HEK293 (cell line): Measurements from ENCODE around the gene TTF1.

Source experiments
- CTCF ChIA-PET: fragments of 350-600 bp; formaldehyde crosslinking; extraction: SDS; loops from one replicate; lab custom pipeline; 2021; ENCODE audit warnings: antibody characterized with exemption; lab: Yijun Ruan, JAX
- POLR2A ChIA-PET: fragments of 300-600 bp; formaldehyde crosslinking; extraction: SDS; loops from one replicate; lab custom pipeline; 2020; ENCODE audit warnings: antibody characterized with exemption, inconsistent platforms; lab: Yijun Ruan, JAX
- H3K27ac ChIP-seq: fragments of 200-500 bp; sonication (Bioruptor generic); 2 replicates; pipeline ENCODE4 v1.5.1; 2014; ENCODE audit warnings: low read depth, low read length, control low read depth, inconsistent platforms; ENCODE audit errors: extremely low read depth
- H3K36me3 ChIP-seq, 2 experiments: fragments of 200-500 bp in 1 of 2; sonication (Bioruptor generic) in 1 of 2; 1 replicate in 1 of 2; 2 replicates in 1 of 2; pipeline ENCODE4 v1.5.1; 2014 to 2017; ENCODE audit warnings: inconsistent platforms in 2 of 2, low read length in 2 of 2; ENCODE audit not compliant: control insufficient read depth in 2 of 2, insufficient read depth in 1 of 2
- H3K4me1 ChIP-seq: fragments of 200-500 bp; sonication (Bioruptor generic); 2 replicates; pipeline ENCODE4 v1.5.1; 2014; ENCODE audit warnings: mild to moderate bottlenecking, low read length, inconsistent platforms; ENCODE audit not compliant: control insufficient read depth, insufficient read depth
- H3K4me3 ChIP-seq: 2 replicates; pipeline ENCODE4 v1.5.1; 2011; ENCODE audit warnings: low read depth, mild to moderate bottlenecking, control low read depth, low read length, moderate library complexity
- H3K9me3 ChIP-seq: fragments of 200-500 bp; sonication (Bioruptor generic); 2 replicates; pipeline ENCODE4 v1.5.1; 2014; ENCODE audit warnings: low read depth, low read length, inconsistent platforms; ENCODE audit not compliant: control insufficient read depth, insufficient read depth
- GLI2 ChIP-seq: fragments of 450-650 bp; formaldehyde crosslinking; IDR thresholded peaks from 2 replicates; pipeline ENCODE4; 2017; ENCODE audit warnings: missing biosample characterization, missing genetic modification characterization, low read depth, borderline replicate concordance
- MZF1 ChIP-seq: fragments of 450-650 bp; formaldehyde crosslinking; IDR thresholded peaks from 2 replicates; pipeline ENCODE4 v1.5.1; 2017; ENCODE audit warnings: missing biosample characterization, missing genetic modification characterization, borderline replicate concordance
- PBX3 ChIP-seq: sonication (generic); formaldehyde crosslinking; IDR thresholded peaks from 2 replicates; pipeline ENCODE4 v1.8.1; 2022; ENCODE audit warnings: mild to moderate bottlenecking, moderate library complexity, missing genetic modification reagents
- SCRT2 ChIP-seq: fragments of 450-650 bp; formaldehyde crosslinking; IDR thresholded peaks from 2 replicates; pipeline ENCODE4 v1.5.1; 2016; ENCODE audit warnings: missing biosample characterization, missing genetic modification characterization
- ZBTB1 ChIP-seq: fragments of 450-650 bp; formaldehyde crosslinking; IDR thresholded peaks from 2 replicates; pipeline ENCODE4 v1.5.1; 2016; ENCODE audit warnings: missing biosample characterization, missing genetic modification characterization
- ZBTB17 ChIP-seq: fragments of 450-650 bp; formaldehyde crosslinking; IDR thresholded peaks from 2 replicates; pipeline ENCODE4 v1.5.1; 2016; ENCODE audit warnings: missing biosample characterization, missing genetic modification characterization
- ZBTB21 ChIP-seq: fragments of 450-650 bp; formaldehyde crosslinking; IDR thresholded peaks from 2 replicates; pipeline ENCODE4 v1.5.1; 2017; ENCODE audit warnings: missing biosample characterization, missing genetic modification characterization
- ZIC2 ChIP-seq: fragments of 450-650 bp; formaldehyde crosslinking; IDR thresholded peaks from 2 replicates; pipeline ENCODE4 v1.5.1; 2016; ENCODE audit warnings: missing biosample characterization, missing genetic modification characterization
- ZNF114 ChIP-seq: fragments of 450-650 bp; formaldehyde crosslinking; IDR thresholded peaks from 2 replicates; pipeline ENCODE4 v1.5.0; 2017; ENCODE audit warnings: missing biosample characterization, missing genetic modification characterization
- ZNF2 ChIP-seq: fragments of 450-650 bp; formaldehyde crosslinking; IDR thresholded peaks from 2 replicates; pipeline ENCODE4 v1.5.1; 2016; ENCODE audit warnings: missing biosample characterization, missing genetic modification characterization
- ZNF211 ChIP-seq: fragments of 450-650 bp; formaldehyde crosslinking; IDR thresholded peaks from 2 replicates; pipeline ENCODE4 v1.5.1; 2016; ENCODE audit warnings: low read depth, missing biosample characterization, missing genetic modification characterization
- ZNF26 ChIP-seq: fragments of 450-650 bp; formaldehyde crosslinking; IDR thresholded peaks from 2 replicates; pipeline ENCODE4 v1.5.1; 2016; ENCODE audit warnings: missing biosample characterization, missing genetic modification characterization
- ZNF341 ChIP-seq: fragments of 450-650 bp; formaldehyde crosslinking; IDR thresholded peaks from 2 replicates; pipeline ENCODE4; 2016; ENCODE audit warnings: low read depth, missing biosample characterization, missing genetic modification characterization
- ZNF404 ChIP-seq: fragments of 450-650 bp; formaldehyde crosslinking; IDR thresholded peaks from 2 replicates; pipeline ENCODE4 v1.5.1; 2017; ENCODE audit warnings: missing biosample characterization, missing genetic modification characterization
- ZNF416 ChIP-seq: fragments of 450-650 bp; formaldehyde crosslinking; IDR thresholded peaks from 2 replicates; pipeline ENCODE4 v1.5.1; 2016; ENCODE audit warnings: missing biosample characterization, missing genetic modification characterization
- ZNF433 ChIP-seq: fragments of 450-650 bp; formaldehyde crosslinking; IDR thresholded peaks from 2 replicates; pipeline ENCODE4 v1.5.1; 2016; ENCODE audit warnings: missing biosample characterization, missing genetic modification characterization, low read depth
- ZNF610 ChIP-seq: fragments of 450-650 bp; formaldehyde crosslinking; IDR thresholded peaks from 2 replicates; pipeline ENCODE4 v1.5.1; 2016; ENCODE audit warnings: missing biosample characterization, missing genetic modification characterization, borderline replicate concordance
- ZNF843 ChIP-seq: fragments of 450-650 bp; formaldehyde crosslinking; IDR thresholded peaks from 2 replicates; pipeline ENCODE4 v1.5.1; 2016; ENCODE audit warnings: missing biosample characterization, missing genetic modification characterization
- TF ChIP-seq, protein P1 (sequence below): fragments of 450-650 bp; formaldehyde crosslinking; IDR thresholded peaks from 2 replicates; pipeline ENCODE4 v1.5.1; 2016; ENCODE audit warnings: missing biosample characterization, missing genetic modification characterization
- TF ChIP-seq, protein P2 (sequence below): fragments of 450-650 bp; formaldehyde crosslinking; IDR thresholded peaks from 2 replicates; pipeline ENCODE4 v1.5.1; 2017; ENCODE audit warnings: missing biosample characterization, missing genetic modification characterization
- TF ChIP-seq, protein P3 (sequence below): fragments of 450-650 bp; formaldehyde crosslinking; optimal IDR thresholded peaks from 2 replicates; pipeline ENCODE3; 2016; ENCODE audit warnings: missing biosample characterization, mild to moderate bottlenecking, missing genetic modification characterization
- TF ChIP-seq, protein P4 (sequence below): fragments of 450-650 bp; formaldehyde crosslinking; IDR thresholded peaks from 2 replicates; pipeline ENCODE4 v1.5.1; 2016; ENCODE audit warnings: missing biosample characterization, missing genetic modification characterization, low read depth
- TF ChIP-seq, protein P5 (sequence below): fragments of 450-650 bp; formaldehyde crosslinking; IDR thresholded peaks from 2 replicates; pipeline ENCODE4 v1.5.1; 2016; ENCODE audit warnings: missing biosample characterization, missing genetic modification characterization

TTF1 gene

GRCh38 chr9:132422574-132422973, 15.9 kb upstream of the TTF1 start:
- CTCF ChIA-PET = interaction anchor here (0.6 to 1.0 kb wide), 2 partner anchors 376 to 1086 kb away, joined by 3 to 4 read pairs; no protein-coding TSS in a partner anchor
- POLR2A ChIA-PET = interaction anchor here (0.5 kb wide), 1 partner anchor 99 kb away, joined by 4 read pairs; no protein-coding TSS in a partner anchor
- Histone ChIP-seq H3K4me1 (no peaks in the 10 kb centered on the region), H3K27ac (no peak overlapping the region), H3K36me3 (no peaks in the 10 kb centered on the region), H3K9me3 (no peaks in the 10 kb centered on the region), H3K4me3 (no peak overlapping the region)
- peak; percentile 72; the same call in 1 of the 2 replicates for TF ChIP-seq SCRT2 (tag by site-specific recombination)
- TF ChIP-seq ZNF2 = no peak
- TF ChIP-seq MZF1 (tag by site-specific recombination) = no peak

- ChIA-PET CTCF (interaction anchor here (0.7 kb wide), 1 partner anchor 89 kb away, joined by 3 read pairs; no protein-coding TSS in a partner anchor), POLR2A (interaction anchor here (1.4 kb wide), 1 partner anchor 64 kb away, joined by 3 read pairs; the partner anchor contains the start of gene SETX)
- TF ChIP-seq, protein P1, sequence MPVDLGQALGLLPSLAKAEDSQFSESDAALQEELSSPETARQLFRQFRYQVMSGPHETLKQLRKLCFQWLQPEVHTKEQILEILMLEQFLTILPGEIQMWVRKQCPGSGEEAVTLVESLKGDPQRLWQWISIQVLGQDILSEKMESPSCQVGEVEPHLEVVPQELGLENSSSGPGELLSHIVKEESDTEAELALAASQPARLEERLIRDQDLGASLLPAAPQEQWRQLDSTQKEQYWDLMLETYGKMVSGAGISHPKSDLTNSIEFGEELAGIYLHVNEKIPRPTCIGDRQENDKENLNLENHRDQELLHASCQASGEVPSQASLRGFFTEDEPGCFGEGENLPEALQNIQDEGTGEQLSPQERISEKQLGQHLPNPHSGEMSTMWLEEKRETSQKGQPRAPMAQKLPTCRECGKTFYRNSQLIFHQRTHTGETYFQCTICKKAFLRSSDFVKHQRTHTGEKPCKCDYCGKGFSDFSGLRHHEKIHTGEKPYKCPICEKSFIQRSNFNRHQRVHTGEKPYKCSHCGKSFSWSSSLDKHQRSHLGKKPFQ (tag by site-specific recombination) = no peak
- TF ChIP-seq, protein P2, sequence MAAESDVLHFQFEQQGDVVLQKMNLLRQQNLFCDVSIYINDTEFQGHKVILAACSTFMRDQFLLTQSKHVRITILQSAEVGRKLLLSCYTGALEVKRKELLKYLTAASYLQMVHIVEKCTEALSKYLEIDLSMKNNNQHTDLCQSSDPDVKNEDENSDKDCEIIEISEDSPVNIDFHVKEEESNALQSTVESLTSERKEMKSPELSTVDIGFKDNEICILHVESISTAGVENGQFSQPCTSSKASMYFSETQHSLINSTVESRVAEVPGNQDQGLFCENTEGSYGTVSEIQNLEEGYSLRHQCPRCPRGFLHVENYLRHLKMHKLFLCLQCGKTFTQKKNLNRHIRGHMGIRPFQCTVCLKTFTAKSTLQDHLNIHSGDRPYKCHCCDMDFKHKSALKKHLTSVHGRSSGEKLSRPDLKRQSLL (tag by site-specific recombination) = no peak
- TF ChIP-seq ZBTB17 (tag by site-specific recombination) (no peak), ZNF211 (tag by site-specific recombination) (no peak), ZNF433 (tag by site-specific recombination) (no peak), ZBTB21 (tag by site-specific recombination) (no peak), ZNF114 (no peak), ZIC2 (tag by site-specific recombination) (no peak), ZNF610 (no peak), ZBTB1 (tag by site-specific recombination) (no peak), PBX3 (CRISPR knock-in tag) (no peak), ZNF341 (tag by site-specific recombination) (no peak), ZNF26 (tag by site-specific recombination) (no peak), ZNF843 (tag by site-specific recombination) (no peak), GLI2 (no peak), ZNF416 (tag by site-specific recombination) (no peak), ZNF404 (tag by site-specific recombination) (no peak)
- TF ChIP-seq, protein P3, sequence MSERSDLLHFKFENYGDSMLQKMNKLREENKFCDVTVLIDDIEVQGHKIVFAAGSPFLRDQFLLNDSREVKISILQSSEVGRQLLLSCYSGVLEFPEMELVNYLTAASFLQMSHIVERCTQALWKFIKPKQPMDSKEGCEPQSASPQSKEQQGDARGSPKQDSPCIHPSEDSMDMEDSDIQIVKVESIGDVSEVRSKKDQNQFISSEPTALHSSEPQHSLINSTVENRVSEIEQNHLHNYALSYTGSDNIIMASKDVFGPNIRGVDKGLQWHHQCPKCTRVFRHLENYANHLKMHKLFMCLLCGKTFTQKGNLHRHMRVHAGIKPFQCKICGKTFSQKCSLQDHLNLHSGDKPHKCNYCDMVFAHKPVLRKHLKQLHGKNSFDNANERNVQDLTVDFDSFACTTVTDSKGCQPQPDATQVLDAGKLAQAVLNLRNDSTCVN (tag by site-specific recombination) = no peak
- TF ChIP-seq, protein P4, sequence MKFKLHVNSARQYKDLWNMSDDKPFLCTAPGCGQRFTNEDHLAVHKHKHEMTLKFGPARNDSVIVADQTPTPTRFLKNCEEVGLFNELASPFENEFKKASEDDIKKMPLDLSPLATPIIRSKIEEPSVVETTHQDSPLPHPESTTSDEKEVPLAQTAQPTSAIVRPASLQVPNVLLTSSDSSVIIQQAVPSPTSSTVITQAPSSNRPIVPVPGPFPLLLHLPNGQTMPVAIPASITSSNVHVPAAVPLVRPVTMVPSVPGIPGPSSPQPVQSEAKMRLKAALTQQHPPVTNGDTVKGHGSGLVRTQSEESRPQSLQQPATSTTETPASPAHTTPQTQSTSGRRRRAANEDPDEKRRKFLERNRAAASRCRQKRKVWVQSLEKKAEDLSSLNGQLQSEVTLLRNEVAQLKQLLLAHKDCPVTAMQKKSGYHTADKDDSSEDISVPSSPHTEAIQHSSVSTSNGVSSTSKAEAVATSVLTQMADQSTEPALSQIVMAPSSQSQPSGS (tag by site-specific recombination) = no peak
- TF ChIP-seq, protein P5, sequence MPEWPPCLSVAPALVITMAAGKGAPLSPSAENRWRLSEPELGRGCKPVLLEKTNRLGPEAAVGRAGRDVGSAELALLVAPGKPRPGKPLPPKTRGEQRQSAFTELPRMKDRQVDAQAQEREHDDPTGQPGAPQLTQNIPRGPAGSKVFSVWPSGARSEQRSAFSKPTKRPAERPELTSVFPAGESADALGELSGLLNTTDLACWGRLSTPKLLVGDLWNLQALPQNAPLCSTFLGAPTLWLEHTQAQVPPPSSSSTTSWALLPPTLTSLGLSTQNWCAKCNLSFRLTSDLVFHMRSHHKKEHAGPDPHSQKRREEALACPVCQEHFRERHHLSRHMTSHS (tag by site-specific recombination) = no peak
- H3K4me3 ChIP-seq = no peak overlapping the region
- H3K36me3 ChIP-seq = no peaks in the 10 kb centered on the region
- H3K27ac ChIP-seq = no peak overlapping the region
- no peaks in the 10 kb centered on the region for H3K9me3 ChIP-seq
- no peaks in the 10 kb centered on the region for H3K4me1 ChIP-seq
Observed at GRCh38 chr9:132418726-132419363, 12.2 kb upstream of the TTF1 start.
